Activated T-cell treated with anti-CD3 and anti-CD28 coated beads for 24 hours (primary cell): ENCODE data around the gene RALGAPB.

ENCODE experiments used
- DNase-seq: peaks from one replicate; pipeline ENCODE4 v3.0.0-alpha.2; 2020; ENCODE audit warnings: low read depth

Gene RALGAPB

DNA sequence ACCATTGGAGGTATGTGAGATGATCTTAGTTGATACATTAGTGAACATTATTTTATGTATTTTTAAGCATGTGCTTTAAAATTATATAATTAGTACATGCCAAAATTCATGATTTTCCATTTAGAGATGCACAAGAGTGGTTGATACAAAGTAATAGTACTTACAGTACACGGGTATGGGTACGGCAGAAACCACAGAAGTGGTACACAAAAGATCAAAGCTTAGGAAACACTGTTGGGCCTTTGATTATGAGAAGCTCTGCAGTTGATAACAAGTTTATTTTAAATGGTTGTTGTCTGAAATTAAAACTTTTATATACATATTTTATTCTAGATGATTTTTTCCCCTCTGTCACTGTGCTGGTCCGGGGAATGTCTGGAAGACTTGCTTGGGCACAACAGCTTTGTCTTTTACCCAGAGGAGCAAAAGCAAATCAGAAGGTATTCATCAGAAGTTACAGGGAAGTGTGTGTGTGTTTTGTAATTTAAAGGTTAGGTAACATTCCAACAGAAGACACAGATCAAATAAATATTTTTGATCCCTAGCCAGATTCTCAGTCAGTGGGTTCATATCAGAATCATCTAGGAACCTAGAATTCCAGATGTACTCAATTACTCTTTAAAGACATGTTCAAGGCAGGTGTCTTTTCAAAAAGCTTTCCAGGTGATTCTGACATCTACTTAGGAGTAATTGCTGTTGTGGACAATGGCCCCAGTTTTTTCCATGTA lies 75.9 kb downstream of the RALGAPB start:
- no peak for DNase-seq

DNA sequence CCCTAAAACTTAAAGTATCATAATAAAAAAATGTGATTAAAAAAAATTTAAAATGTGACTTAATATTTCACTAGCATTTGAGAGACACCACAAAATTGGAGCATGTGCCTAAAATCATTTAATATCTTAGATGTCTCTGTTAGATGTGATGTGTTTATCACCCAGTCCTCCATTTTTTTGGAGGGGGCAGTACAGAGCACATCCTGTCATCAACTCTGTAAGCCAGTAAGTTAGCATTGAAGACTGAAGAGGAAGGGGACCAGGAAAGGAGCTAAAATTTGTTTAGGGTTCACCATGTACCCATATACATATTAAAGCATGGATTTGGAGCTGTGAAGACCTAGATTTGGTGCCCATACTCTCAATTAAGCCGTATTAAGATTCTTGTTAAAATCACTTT lies 77.6 kb downstream of the RALGAPB start:
- DNase-seq: no peak

DNA sequence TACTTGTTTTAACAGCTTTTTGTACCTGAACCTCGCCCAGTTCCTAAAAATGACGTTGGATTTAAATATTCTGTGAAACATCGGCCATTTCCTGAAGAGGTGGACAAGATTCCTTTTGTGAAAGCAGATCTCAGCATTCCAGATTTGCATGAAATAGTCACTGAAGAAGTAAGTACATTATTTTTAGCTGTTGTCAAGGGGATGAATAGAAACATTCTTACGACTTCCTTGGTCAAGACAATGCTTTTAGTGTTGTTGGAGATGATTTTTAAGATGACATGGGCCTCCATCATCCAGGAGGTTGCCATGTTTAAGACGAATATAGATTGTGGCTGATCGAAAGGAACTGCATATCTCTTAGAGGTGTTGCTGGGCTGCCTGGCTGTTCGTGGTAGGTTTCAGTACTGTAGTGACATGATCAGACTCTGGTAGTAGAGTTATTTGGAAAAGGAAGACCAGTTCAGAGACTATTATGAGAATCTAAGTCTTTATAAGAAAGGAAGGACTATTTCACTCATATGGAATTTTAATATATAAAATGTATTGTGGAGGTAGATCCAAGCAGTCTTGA lies 78.5 kb downstream of the RALGAPB start:
- DNase-seq: no peak

DNA sequence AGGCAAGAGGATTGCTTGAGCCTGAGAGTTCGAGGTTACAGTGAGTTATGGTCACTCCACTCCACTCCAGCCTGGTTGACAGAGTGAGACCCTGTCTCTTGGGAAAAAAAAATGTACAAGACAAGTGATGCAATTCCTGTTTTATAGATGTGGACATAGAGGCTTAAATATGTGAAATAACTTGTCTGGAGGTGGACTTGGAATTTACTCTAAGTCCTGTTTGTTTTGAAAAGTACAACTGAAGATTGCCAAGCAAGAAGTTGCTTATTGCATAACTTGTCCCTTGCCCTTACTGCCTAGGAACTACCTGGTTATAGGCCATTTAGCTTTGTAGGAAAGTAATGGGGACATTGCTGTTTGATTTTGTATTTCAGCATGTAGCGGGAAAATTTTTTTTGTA lies 82.3 kb downstream of the RALGAPB start:
- no peak for DNase-seq

DNA sequence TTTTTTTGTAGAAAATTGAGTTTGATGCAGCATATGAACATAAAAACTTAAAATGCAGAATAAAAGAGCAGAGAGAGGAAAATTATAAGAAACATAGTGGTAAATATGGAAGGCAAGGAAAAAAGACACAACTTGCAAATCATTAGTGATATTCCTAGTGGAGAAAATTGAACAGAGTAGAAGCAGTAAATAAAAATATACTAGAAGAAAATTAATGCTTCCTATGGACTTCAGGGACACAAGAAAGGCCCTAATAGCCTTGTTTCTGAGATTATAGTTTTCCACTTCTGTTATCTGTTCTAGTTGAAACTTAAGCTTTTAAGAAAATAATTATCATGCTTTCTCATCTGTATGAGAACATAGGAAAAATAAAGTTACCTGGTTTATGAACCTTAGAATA lies 82.8 kb downstream of the RALGAPB start:
- no peak for DNase-seq

DNA sequence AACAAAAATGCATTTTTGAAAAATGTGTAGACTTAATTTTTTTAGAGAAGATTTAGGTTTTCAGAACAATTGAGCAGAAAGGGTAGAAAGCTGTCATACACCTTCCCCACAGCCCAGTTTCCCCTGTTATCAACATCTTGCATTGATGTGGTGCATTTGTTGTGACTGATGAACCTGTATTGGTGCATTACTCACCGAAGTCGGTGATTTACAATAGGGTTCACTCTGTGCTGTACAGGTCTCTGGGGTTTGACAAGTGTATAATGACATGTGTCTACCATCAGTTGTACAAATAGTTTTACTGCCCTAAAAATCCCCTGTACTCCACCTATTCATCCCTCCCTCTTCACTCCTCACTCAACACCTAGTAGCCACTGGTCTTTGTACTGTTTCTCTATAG lies 84.5 kb downstream of the RALGAPB start:
- DNase-seq: no peak

DNA sequence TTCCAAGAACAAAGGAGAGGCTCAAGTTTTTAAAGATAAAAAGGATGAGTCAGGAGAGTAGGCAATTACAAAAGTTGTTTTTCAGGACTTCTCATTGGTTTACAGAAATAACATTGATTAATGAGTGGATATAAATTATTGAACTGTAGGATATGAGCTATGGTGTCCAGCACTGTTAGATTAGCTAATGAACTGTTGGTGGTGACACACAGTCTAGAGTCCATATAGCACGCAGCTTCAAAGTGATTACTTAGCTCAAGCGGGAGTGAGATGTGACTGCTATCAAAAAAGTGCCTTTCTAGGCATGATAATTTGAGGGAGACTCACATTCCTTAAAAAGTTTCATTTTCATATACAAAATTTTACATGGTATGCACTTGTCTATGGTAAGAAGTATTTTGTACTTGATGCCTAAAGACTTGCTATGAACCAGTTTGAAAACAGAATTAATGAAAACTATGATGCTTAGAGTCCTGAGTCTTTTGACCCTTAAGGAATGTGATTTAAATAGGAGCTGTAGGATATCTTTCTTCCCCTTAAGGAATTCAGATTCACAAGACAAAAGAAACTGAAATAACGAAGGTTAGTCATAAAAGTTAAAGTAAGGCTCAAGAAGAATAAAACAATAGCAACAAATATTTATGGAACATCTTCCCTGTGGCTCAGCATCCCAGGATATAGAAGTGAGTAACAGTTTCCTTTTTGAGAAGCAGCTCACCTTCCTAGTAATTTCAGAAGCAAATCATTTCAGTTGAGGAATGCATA lies 86.1 kb downstream of the RALGAPB start:
- no peak for DNase-seq

DNA sequence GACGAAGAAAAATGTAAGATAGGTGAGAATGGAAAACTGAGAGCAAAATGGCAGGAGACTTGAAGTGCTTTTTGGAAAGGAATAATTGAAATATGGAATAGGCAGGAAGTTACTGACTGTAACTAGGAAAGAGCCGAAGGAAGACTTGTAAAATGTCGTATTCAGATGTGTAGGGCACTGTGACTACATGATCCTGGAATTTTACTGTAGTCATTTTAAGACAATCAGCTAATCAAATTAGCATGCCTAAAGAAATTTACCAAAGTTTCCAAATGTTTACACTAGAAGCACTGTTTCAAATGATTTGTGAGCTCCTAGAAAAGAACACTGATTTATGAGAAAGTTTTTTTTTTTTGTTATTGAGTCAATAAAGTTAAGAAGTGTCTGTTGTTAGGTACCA lies 87.1 kb downstream of the RALGAPB start:
- DNase-seq: no peak

DNA sequence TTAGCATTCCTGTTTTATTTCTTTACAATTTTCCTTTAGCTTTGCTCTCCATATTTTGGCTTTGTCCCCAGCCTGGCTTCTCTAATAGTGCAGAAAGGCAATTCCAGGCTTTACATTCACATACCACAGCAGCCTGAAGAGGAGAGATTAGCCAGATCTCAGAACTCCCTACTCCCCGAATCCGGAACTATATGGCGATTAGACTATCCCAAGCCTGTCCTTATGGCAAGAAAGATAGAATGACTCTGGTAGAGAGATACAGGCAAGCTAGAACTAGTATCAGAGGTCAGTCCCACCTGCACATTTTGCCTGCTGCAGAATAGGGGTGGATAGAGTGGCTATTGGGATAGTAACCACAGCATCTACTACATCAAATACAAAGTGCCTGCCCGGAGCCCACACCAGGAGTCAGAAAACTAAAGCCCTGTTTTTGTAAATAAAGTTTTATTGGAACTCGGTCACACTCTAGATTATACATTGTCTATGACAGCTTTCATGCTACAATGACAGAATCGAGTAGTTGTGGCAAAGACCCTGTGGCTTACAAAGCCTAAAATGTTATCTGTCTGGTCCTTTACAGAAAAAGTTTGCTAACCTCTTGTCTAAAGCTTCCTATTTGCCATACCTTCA lies 91.3 kb downstream of the RALGAPB start:
- no peak for DNase-seq

DNA sequence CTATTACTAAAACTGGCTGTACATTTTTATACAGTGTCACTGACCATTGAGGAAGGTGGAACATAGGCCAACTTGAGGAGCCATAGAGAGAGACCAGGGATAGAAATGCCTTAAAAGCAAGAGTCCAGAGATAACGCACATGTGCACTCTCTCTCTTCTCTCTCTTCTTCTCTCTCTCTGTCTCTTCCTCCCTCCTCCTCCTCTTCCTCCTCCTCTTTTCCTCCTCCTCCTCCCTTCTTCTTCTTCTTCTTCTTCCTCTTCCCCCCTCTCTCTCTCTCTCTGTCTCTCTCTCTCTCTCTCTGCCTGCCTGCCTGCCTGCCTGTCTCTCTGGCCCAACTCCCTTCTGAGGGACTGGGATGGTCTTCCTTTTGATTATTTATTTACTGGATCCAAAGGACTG lies 92.0 kb downstream of the RALGAPB start:
- no peak for DNase-seq

DNA sequence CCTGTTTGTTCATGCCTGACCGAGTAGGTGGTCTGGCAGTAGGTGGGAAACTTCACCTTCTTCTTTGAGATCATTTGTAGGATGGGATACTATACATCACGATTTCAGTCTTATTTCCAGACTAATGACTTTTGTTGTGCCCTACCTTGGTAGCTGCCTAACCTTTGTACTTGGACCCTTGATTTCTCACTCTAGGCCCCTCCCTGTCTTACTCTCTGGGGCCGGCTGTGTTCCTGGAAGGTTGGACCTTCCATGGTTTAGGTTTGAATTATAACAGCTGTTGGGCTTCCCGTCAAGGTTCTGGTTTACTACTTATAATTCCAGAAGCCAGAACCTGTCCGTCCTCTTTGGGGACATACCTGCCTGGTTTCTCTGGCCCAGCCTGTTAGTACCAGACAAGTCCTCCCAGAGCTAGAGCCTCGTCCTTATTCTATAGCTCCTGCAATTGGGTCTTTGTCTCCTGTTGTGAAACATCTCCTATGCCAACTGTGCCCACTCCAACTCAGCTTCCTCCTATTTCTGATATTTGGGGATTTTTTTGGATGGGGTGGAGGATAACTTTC lies 93.5 kb downstream of the RALGAPB start:
- DNase-seq: no peak

DNA sequence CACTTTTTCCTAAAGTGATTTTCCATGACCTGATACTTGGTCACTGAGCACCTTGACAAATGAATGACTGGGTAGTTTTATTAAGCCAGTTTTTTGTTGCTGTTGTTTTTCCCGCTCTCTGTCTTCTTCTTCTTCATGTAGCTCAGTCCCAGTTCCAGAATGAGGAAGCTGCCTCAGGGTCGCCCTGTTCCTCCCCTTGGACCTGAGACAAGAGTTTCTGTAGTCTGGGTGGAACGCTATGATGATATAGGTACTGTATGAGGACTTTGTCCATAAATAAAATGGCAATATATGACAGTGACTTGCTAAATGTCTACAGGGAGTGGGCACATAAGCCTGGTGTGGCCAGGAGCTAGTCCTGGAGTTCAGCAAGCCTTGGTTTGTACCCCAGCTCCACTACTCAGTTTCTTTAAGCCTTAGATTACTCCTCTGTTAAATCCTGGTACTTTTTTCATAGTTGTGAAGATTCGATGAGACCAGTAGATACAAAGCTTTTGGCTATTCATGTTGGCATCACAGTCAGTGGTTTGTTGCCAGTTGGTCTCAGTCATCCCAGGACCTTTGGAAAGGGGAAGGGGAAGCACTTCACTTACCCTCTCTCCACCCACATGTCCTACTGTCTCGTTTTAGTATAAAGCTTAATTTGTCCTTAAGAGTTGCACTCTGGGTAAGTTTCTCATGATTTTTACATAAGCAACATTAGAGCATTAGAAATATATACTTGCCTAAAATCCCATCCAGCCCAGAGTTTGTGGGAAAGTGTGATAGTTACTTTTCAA lies 97.3 kb downstream of the RALGAPB start:
- DNase-seq: no peak

DNA sequence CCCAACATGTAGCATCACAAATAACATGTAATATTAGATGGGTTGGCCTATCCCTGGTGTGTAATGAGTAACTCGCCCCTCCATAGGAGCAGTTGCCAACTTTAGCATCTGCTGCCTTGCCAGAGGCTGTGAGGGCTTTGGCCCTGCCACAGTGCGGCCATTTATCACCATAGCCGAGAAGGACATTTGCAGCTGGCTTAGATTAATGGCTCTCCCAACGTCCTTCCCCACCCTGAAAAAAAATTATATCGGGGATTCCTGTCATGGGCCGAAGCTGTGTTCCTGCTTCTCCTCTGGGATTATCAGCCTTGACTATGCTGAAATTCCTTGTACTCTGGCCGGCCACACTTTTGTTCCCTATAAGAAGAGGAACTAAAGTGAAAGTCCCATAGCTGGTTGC lies 100.8 kb downstream of the RALGAPB start:
- no peak for DNase-seq

DNA sequence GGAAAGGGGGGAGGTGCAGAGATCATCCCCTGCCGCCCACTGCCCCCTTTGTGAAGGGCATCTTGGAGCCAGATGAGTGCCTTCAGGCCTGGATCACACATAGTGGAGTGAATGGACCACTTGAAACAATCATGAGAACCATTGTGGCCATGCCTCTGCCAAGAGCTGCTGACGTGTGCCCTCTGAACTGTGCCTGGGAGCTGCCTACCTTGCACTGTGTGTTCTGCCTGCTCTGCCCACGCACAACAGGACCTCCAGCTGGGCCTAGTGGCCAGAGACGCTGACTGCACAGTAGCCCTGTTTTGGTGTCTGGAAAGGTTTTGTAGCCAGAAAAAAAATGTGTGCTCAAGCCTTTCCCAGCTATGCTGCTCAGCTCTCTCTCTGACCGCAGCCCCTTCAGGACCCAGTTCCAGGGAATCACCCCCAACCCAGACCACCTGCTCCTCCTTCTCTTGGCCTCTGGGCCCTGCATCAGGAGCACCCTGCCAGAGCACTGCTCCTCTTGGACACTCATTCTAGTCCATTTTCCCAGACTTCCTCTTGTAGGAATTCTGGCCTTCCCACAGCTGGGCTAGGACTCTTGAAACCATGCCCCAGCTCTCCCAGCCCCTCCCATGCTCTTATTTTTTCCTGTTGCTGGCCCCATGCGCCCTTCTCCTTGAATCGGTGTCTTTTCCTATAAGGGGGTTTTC lies 106.7 kb downstream of the RALGAPB start:
- no peak for DNase-seq

DNA sequence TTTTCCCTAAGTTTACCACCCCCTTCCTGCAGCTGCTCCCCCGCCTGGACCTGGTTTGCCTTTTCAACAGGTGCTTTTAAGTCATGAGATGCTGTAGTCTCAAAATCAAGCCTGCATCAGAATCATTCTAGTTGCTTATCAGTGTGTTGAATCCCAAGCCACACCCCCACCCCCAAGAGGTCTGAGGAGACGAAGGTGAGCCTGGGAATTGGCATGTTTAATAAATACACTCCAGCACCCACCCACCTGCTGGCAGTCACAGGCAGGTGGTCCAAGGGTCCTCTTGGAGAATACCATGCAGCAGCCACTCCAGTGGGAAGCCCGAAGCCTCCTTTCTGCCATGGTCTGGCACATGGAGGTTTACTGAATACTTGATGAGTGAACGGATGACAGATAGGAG lies 107.3 kb downstream of the RALGAPB start:
- DNase-seq: no peak

DNA sequence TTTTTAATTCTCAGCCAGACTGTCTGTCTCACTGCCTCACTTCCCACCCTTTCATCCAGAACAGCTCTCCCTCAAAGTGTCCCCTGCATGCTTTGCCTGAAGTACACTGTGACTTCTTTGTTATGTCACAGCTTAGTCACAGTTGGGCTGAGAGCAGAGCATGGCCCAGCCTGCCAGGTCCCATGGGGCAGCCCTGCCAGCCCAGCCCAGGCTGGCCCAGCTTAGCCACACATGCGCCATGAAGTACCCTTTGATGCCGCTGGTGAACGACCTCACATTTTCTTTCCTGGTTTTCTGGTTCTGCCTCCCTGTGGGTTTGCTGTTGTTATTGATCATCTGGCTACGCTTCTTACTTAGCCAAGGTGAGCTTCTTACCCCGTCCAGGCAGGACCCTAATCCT lies 108.4 kb downstream of the RALGAPB start, which contains the start of gene ADIG:
ADIG (plus strand) TSS at position 185 of the 400 bp plus-strand sequence; CDS start at position 239, 54 bp downstream.
- no peak for DNase-seq

DNA sequence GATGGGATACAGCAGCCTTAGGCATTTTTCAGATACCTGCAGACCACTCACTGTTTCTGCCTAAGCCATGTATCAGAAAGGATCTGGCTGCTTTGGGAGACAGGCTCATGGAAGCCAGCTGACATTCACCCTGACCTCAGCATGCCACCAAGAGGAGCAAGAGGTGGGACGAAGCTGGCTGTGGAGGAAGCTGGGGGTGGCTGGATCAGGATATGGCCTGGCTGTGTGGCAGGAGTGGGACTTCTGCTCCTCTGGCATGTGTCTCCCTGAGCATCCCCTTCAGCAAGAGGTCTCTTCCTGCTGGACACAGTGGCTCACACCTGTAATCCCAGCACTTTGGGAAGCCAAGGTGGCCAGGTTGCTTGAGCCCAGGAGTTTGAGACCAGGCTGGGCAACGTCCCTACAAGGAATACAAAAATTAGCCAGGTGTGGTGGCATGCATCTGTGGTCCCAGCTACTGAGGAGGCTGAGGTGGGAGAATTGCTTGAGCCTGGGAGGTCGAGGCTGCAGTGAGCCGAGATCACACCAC lies 109.3 kb downstream of the RALGAPB start:
- DNase-seq: no peak

DNA sequence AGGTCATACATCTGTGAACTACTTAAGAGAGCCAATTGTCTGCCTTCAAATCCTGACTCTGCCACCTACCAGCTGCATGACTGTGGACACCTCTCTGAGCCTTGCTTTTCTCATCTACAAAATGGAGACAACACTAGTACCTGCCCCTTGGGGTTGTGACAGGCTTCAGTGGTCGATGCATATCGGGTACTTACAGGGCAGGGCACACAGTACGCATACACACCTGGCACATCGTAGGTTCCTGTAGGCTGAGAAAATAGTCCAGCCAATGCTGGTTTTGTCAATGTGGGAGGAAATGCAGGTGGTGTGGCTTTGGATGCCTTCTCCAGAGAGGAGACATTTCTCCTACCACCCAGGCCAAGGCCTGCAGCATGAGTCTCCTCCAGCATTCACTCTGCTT lies 110.7 kb downstream of the RALGAPB start:
- no peak for DNase-seq

DNA sequence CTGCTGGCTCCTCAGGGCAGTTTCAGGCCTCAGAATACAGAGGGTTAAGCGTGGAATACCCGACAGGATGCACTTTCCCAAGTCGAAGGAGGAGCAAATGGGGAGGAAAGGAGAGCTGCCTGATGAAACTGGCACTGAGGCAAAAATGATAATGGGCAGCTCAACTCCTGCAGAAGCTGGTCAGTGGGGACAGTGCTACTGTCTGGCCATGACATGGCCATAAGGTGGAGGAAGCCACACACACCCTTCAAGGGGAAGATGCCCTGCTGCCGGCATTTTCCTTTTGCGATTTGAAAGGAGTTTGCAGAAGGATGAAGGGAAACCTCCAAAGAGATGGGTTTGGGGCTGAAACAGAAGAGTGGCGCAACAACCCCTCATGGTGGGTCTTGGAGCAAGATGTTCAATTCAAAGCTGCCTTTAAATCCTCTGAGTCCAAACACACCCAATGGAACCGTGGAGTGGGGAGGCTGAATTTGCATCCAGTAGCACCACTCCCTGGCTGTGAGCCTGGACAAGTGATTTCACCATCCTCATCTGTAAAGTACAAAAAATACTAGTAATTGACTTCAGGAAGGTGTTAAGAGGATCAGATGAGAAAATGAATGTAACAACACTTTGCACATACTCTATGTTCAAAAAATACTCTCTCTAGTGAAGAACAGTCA lies 111.6 kb downstream of the RALGAPB start:
- DNase-seq: no peak
